Cardiac fibroblast (primary cell): ENCODE data around the gene ACTMAP.

Source experiments
- DNase-seq, 2 donors: peaks; one replicate each; pipeline versions ENCODE4 v3.0.0 to v3.0.0-alpha.2; 2010; ENCODE audit warnings: low read depth in 2 of 2
- H3K4me3 ChIP-seq, 2 donors: replicated peaks in 1 of 2; 1 replicate in 1 of 2; 2 replicates in 1 of 2; pipeline ENCODE4 v1.5.1; 2011; ENCODE audit warnings: low read depth in 2 of 2, low read length in 2 of 2, mild to moderate bottlenecking in 2 of 2, moderate library complexity in 1 of 2
- TF ChIP-seq, protein P1 (sequence below): IDR thresholded peaks from one replicate; pipeline ENCODE4 v1.5.1; 2011; ENCODE audit warnings: low read depth, mild to moderate bottlenecking, low read length, inconsistent platforms

Gene ACTMAP

GRCh38 chr19:40754611-40755247 is 4.5 kb upstream of the ACTMAP start:
- TF ChIP-seq, protein P1, sequence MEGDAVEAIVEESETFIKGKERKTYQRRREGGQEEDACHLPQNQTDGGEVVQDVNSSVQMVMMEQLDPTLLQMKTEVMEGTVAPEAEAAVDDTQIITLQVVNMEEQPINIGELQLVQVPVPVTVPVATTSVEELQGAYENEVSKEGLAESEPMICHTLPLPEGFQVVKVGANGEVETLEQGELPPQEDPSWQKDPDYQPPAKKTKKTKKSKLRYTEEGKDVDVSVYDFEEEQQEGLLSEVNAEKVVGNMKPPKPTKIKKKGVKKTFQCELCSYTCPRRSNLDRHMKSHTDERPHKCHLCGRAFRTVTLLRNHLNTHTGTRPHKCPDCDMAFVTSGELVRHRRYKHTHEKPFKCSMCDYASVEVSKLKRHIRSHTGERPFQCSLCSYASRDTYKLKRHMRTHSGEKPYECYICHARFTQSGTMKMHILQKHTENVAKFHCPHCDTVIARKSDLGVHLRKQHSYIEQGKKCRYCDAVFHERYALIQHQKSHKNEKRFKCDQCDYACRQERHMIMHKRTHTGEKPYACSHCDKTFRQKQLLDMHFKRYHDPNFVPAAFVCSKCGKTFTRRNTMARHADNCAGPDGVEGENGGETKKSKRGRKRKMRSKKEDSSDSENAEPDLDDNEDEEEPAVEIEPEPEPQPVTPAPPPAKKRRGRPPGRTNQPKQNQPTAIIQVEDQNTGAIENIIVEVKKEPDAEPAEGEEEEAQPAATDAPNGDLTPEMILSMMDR: no peak
- DNase-seq: no peak
- no peak overlapping the region for H3K4me3 ChIP-seq

GRCh38 chr19:40752257-40752781 is 2.0 kb upstream of the ACTMAP start:
- TF ChIP-seq, protein P1: no peak
- DNase-seq: no peak
- H3K4me3 ChIP-seq: peak overlapping the region; percentile 77 to 89

- TF ChIP-seq, protein P1: no peak
- DNase-seq: peak; percentile 98 to 99
- H3K4me3 ChIP-seq: peak within 1 kb of the TSS; percentile 77 to 89
Measured at GRCh38 chr19:40750874-40751537, 729 bp upstream of the ACTMAP start, which contains the start of gene SNRPA. SNRPA (plus strand) TSS chr19:40751203; CDS start chr19:40751409, 206 bp downstream.

GRCh38 chr19:40747536-40747935 is 2.7 kb downstream of the ACTMAP start:
- H3K4me3 ChIP-seq: no peak overlapping the region
- DNase-seq: no peak
- TF ChIP-seq, protein P1: no peak

DNA sequence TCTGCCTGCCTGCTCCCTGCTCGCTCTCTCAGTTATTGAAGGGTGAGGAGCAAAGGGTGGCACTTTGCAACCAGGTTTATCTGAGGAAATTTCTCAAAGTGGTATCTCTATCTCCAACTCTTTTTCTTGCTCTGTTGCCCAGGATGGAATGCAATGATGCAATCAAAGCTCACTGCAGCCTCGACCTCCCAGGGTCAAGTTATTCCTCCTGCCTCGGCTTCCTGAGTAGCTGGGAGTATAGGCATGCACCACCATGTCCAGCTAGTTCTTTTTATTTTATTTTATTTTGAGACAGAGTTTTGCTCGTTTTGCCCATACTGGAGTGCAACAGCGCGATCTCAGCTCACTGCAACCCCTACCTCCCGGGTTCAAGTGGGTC is 4.9 kb downstream of the ACTMAP start:
- TF ChIP-seq, protein P1: no peak
- DNase-seq: peak; percentile 55 to 78
- H3K4me3 ChIP-seq: no peak overlapping the region

DNA sequence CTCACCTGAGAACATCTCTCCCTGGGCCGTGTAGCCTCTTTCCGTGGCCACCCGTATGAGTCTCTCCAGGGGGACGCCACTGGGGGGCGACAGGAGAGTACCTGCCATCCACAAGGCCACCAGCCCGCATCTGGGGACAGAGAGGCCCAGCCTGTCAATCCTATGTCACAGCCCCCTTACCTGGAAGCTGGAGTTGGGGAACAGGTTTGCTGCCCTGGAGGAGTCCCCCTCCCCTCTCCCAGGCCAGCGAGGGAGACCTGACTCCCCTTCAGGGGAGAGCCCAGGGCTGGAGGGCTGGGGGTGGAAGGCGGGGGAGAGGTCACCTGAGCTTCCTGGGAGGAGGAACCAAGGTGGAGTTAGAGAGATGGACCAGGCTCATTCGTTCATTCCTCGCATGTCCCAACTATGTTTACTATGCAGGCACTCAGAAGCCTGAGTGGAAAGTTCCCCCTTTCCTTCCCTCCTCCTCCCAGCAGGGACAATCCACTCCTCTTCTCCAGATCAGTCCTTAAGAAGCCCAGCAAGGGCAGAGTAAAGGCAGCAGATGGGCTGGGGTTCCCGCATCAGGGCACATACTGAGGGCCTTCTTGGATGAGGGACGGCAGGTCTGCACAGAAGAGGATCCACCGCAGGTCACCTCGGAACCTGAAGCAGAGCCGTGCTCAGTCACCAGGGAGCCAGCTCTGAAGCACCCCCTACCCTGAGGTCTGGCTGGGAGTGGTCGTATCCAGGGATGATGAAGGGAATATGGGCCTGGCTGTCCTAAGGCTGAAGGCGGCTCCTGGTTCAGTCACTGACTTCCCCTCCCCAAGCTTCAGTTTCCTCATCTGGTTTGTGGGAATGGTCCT is 5.5 kb downstream of the ACTMAP start:
- TF ChIP-seq, protein P1: no peak
- H3K4me3 ChIP-seq: no peak overlapping the region
- DNase-seq: no peak
